Right lobe of liver (tissue), 6 donors: ENCODE results near the gene DCX. TPM values are rescaled to one million over a fixed set of nuclear protein-coding genes. Genes with fewer than 3 reads are reported as not detected.
A peak's percentile ranks its signal among the peaks of the same experiment; 100 is the strongest.

Experiments used
- ATAC-seq, 4 donors: fragments of 200-7000 bp; cut with Tn5 transposase; one replicate each; pipeline ENCODE4 v1.9.1; 2020; ENCODE audit warnings: mild to moderate bottlenecking in 4 of 4, moderate library complexity in 4 of 4
- DNase-seq, 3 donors: peaks; one replicate each; pipeline ENCODE4 v3.0.0-alpha.2; 2020
- H3K27ac ChIP-seq, 3 donors: fragments of 200-600 bp; one replicate each; pipeline ENCODE4 v1.8.0; 2022
- H3K27me3 ChIP-seq, 2 donors: fragments of 200-600 bp; one replicate each; pipeline ENCODE4 v1.8.0; 2022
- H3K36me3 ChIP-seq, 4 donors: fragments of 200-600 bp; sonication (generic) in 1 of 4; one replicate each; pipeline versions ENCODE4 v1.5.1 to v1.8.0; 2017 to 2022; ENCODE audit warnings: control low read depth in 1 of 4
- H3K4me1 ChIP-seq, 4 donors: fragments of 200-600 bp; sonication (generic) in 1 of 4; one replicate each; pipeline versions ENCODE4 v1.5.1 to v1.8.0; 2017 to 2022; ENCODE audit warnings: control low read depth in 1 of 4
- H3K4me3 ChIP-seq, 3 donors: fragments of 200-600 bp; one replicate each; pipeline ENCODE4 v1.8.0; 2022
- H3K9me3 ChIP-seq, 4 donors: fragments of 200-600 bp; sonication (generic) in 1 of 4; one replicate each; pipeline versions ENCODE4 v1.5.1 to v1.8.0; 2017 to 2022; ENCODE audit warnings: control low read depth in 1 of 4
- POLR2A ChIP-seq: fragments of 450-650 bp; IDR thresholded peaks from one replicate; pipeline ENCODE4 v1.6.1; 2017; ENCODE audit warnings: antibody characterized with exemption, mild to moderate bottlenecking
- WGBS: methylation state at CpG from one replicate; pipeline ENCODE4 v1.1.6; 2018; ENCODE audit warnings: low coverage, low lambda C conversion rate; ENCODE audit not compliant: insufficient coverage; ENCODE audit errors: missing lambda C conversion rate; 5-methylcytosine and 5-hydroxymethylcytosine counted together
- intact Hi-C, 2 donors: fragments of 100-400 bp; cut with DNase I; formaldehyde crosslinking; loops; one replicate each; pipeline versions ENCODE4 v1.11.2 to v1.14.1; 2022
- total RNA-seq, 6 experiments: library from RNA; depleted of rRNA in 2 of 6; stranded (reverse); fragments of >200 nt in 2 of 6; fragmentation: NEBNext Ultra II Directional in 3 of 6; extraction: Animal tissue kit (Norgen Biotek cat#: 25700) in 3 of 6; gene quantifications; one replicate each; pipeline versions ENCODE4 v1.1.0 to v1.2.4, GENCODE V29; 2016 to 2023
- TF ChIP-seq, protein P1 (sequence below), 4 donors: fragments of 200-600 bp in 3 of 4; fragments of 450-650 bp in 1 of 4; IDR thresholded peaks; one replicate each; pipeline versions ENCODE4 v1.5.1 to v1.8.0; 2016 to 2022; ENCODE audit warnings: antibody characterized with exemption in 4 of 4, mild to moderate bottlenecking in 2 of 4
- donor health status: DM: no; HTN: yes; CAD: no.
- donor health status: DM: no; HTN: no; CAD: no.
- donor health status: DM: no; HTN: no; CAD: no.
- donor health status: DM: no; HTN: yes; CAD: no.
- donor health status: DM: no; HTN: yes; CAD: no.

DCX gene
- total RNA-seq, 6 experiments from 2014 or later = 0.09 to 0.25 (median 0.25) TPM; not detected in 3

DNA sequence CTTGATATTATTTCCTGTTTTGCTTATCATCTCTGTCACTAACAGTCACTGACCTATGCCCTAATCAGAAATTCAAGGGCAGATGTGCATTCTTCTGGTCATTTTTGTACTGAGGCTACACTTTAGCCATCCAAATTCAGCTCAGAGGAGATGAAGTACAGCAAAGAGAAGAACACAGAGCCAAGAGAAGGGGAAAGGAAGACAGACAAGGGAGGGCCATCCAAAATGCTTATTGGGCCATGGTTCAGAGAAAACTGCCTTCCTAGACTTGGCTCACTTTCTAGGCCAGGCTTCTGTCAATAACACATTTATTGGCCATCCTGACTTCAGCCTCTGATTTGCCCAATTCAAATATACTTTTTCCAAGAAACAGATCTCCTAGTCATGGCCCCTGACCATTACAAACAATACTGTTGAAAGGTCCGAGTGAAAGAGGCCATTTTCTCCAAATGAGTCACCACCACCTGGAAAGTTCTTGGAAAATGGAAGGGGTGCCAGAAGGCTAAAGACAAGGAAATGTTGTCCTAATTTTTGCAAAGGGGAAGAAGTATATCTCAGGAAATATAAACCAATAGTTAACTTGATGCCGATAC is 56.4 kb downstream of the DCX start:
- Histone ChIP-seq H3K27ac (no peak overlapping the region), H3K4me3 (no peak overlapping the region), H3K27me3 (peaks cover 0 to 8% of the 10 kb centered on the region in 2 donors), H3K4me1 (no peaks in the 10 kb centered on the region), H3K9me3 (no peaks in the 10 kb centered on the region), H3K36me3 (no peaks in the 10 kb centered on the region)
- peak in 2 of 4 donors; percentile 11 to 12 for ATAC-seq
- 54% methylated on average over 2 of the region's 2 CpGs for whole genome bisulfite sequencing
- DNase-seq = no peak
- TF ChIP-seq, protein P1, sequence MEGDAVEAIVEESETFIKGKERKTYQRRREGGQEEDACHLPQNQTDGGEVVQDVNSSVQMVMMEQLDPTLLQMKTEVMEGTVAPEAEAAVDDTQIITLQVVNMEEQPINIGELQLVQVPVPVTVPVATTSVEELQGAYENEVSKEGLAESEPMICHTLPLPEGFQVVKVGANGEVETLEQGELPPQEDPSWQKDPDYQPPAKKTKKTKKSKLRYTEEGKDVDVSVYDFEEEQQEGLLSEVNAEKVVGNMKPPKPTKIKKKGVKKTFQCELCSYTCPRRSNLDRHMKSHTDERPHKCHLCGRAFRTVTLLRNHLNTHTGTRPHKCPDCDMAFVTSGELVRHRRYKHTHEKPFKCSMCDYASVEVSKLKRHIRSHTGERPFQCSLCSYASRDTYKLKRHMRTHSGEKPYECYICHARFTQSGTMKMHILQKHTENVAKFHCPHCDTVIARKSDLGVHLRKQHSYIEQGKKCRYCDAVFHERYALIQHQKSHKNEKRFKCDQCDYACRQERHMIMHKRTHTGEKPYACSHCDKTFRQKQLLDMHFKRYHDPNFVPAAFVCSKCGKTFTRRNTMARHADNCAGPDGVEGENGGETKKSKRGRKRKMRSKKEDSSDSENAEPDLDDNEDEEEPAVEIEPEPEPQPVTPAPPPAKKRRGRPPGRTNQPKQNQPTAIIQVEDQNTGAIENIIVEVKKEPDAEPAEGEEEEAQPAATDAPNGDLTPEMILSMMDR (IDR thresholded peaks at IDR 0.05) = no peak
- TF ChIP-seq POLR2A = no peak
- intact Hi-C loops = no loop called here

DNA sequence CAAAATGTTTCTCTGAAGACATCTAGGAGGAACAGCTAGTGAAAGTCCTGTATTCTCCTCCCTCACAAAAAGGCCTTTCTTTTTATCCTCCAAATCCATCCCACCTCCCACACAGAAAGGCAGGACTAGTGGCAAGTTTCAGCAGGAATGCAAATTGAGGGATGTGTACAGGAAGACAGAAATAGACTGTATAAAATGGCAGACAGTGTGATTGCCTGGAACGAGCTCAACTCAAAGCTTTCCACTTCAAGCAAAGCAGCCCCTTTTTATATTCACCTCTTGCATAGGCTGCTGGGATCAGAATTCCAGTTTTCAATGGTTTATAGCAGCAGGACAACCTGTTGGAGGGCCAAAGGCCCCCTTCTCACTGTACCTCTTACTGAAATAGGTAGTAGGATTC is 57.5 kb downstream of the DCX start:
- intact Hi-C loops = no loop called here
- H3K4me1 ChIP-seq = no peaks in the 10 kb centered on the region
- WGBS = 30% methylated on average over 1 of the region's 1 CpG
- DNase-seq (no peak), ATAC-seq (no peak)
- peaks cover 0 to under 1% of the 10 kb centered on the region in 2 donors for H3K27me3 ChIP-seq
- no peaks in the 10 kb centered on the region for H3K9me3 ChIP-seq
- no peak overlapping the region for H3K4me3 ChIP-seq
- TF ChIP-seq, protein P1 (IDR thresholded peaks at IDR 0.05) = no peak
- TF ChIP-seq POLR2A = no peak
- H3K27ac ChIP-seq = no peak overlapping the region
- H3K36me3 ChIP-seq = no peaks in the 10 kb centered on the region

DNA sequence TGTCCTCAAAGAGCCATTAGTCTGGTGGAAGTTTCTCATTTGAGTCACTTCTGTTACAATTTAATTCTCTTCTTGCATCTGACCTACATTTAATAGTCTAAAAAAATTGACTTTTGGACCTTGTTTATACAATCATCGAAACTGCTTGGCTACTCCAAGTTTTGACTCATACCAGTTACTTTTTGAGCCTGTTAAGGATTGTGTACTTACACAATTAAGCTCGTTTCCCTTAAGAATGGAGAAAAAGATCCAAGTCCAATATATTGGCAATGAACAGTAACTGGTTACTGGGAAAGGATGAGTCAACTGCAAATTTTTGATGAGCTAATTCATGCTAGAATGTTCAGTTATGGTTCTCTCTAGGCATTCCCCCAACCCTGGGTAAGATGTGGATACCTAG is 58.2 kb downstream of the DCX start:
- Histone ChIP-seq H3K27me3 (no peaks in the 10 kb centered on the region), H3K4me3 (no peak overlapping the region), H3K4me1 (no peaks in the 10 kb centered on the region), H3K27ac (no peak overlapping the region), H3K9me3 (no peaks in the 10 kb centered on the region), H3K36me3 (no peaks in the 10 kb centered on the region)
- intact Hi-C loops = no loop called here
- DNase-seq = no peak
- 13% methylated on average over 2 of the region's 2 CpGs for WGBS
- TF ChIP-seq, protein P1 (IDR thresholded peaks at IDR 0.05) = no peak
- no peak for TF ChIP-seq POLR2A
- ATAC-seq = peak in 3 of 4 donors; percentile 30 to 67 (median 45)

DNA sequence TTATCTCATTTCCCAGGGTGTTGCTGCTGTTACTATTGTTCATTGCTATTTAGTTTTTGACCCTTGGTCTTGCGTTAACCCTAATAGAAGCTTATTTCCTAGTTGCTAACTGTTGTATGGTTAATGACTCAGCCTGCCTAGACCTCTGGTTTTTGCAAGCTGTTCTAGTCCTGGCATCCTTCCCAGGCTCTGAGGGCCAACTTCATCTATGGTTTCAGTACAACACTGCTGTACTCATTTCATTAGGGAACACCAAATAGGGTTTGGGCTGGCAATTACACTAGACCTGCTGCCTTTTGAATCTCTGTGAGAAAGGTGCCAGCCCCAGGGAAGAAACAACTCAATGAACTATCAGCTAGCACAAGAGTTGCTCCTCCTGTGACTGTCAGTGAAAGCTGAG is 59.6 kb downstream of the DCX start:
- DNase-seq (peak in 2 of 3 donors; percentile 31 to 42), ATAC-seq (peak; percentile 42 to 74 (median 72))
- Histone ChIP-seq H3K27me3 (no peaks in the 10 kb centered on the region), H3K27ac (no peak overlapping the region), H3K36me3 (no peaks in the 10 kb centered on the region), H3K4me3 (no peak overlapping the region), H3K4me1 (no peaks in the 10 kb centered on the region), H3K9me3 (no peaks in the 10 kb centered on the region)
- no peak for TF ChIP-seq POLR2A
- TF ChIP-seq, protein P1 (IDR thresholded peaks at IDR 0.05) = no peak
- intact Hi-C loops = no loop called here
- 56% methylated on average over 1 of the region's 1 CpG for WGBS

DNA sequence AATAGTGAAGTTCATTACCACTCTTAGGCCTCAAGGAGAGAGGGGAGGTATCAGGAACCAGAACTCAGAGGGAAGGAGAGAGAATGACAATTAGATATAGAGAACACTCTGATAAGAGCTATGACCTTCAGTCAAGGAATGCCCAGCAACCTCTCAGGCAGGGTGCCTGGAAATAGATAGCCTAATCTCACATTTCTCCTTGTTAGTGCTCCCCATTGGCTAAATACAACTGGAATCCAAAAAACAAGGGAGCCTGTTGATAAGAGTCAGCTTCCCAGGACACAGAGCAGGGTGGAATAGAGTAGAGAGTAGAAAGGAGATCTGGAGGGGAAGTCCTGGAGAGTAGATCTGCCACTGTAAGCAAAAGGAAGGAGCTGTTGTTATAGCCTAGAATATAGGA is 62.1 kb downstream of the DCX start:
- no peaks in the 10 kb centered on the region for H3K36me3 ChIP-seq
- DNase-seq (no peak), ATAC-seq (no peak)
- intact Hi-C loops = no loop called here
- TF ChIP-seq, protein P1 (IDR thresholded peaks at IDR 0.05) = no peak
- no peak for TF ChIP-seq POLR2A
- H3K4me1 ChIP-seq = no peaks in the 10 kb centered on the region
- no peak overlapping the region for H3K4me3 ChIP-seq
- H3K27me3 ChIP-seq = no peaks in the 10 kb centered on the region
- no peak overlapping the region for H3K27ac ChIP-seq
- H3K9me3 ChIP-seq = no peaks in the 10 kb centered on the region
